ENCODE measurements around the gene CALCR. TPM values are rescaled to one million over a fixed set of nuclear protein-coding genes. Genes with fewer than 3 reads are reported as not detected.

The CALCR gene
- total and polyA plus RNA-seq, 9 of the 15 experiments (the other 6 are each of a cell fraction or from before 2014, with no cell fraction given) = 0.04 to 0.14 (median 0.09) TPM; not detected in 3

DNA sequence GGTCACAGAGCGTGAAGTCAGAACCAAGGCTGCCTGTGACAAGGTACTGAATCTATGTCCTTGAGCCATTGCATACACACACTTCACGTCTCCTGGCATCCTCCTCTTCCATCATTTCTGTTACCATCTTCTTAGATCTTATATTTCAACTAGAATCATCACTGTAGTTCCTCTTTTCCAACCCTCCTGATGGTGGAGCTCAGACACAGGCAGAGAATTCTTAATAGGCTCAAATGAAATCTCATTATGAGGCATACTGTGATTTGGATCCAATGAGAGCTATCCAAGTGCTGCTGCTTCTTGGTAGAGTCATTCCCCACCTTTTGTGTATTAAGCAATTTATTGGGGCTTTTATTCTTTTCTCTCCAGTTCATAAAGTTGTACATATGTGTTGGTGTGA is 113.2 kb downstream of the CALCR start:
- CTCF ChIA-PET (ENCODE audit: low intra/inter-chr PET ratio) = no interaction called here
- Histone ChIP-seq H4K20me1 (replicated peaks; ENCODE audit: control insufficient read depth, insufficient read depth, low read length) (no peaks in the 10 kb centered on the region), H3K4me3 (no peak overlapping the region), H3K9me1 (ENCODE audit: control insufficient read depth, insufficient read depth, low read length) (no peaks in the 10 kb centered on the region), H3K4me2 (ENCODE audit: insufficient read depth, low read length) (no peak overlapping the region), H3K79me2 (ENCODE audit: control insufficient read depth, insufficient read depth, low read length) (no peaks in the 10 kb centered on the region), H3K36me3 (ENCODE audit: control insufficient read depth, insufficient read depth, low read length) (no peaks in the 10 kb centered on the region), H3K27me3 (ENCODE audit: control insufficient read depth in 2 of 2, insufficient read depth in 2 of 2, low read length in 2 of 2) (peaks cover 0 to 2% of the 10 kb centered on the region in 2 experiments; a peak in 1 of 5 replicates), H2AFZ (ENCODE audit: low read depth, low read length) (no peak overlapping the region), H3K9me3 (replicated peaks; ENCODE audit: control insufficient read depth, insufficient read depth, low read depth, low read length) (no peaks in the 10 kb centered on the region), H3K9ac (ENCODE audit: insufficient read depth in 1 of 2, low read depth in 2 of 2, low read length in 2 of 2) (no peak overlapping the region), H3K27ac (ENCODE audit: extremely low read depth, low read depth, low read length) (no peak overlapping the region), H3K4me1 (replicated peaks in 1 of 2; ENCODE audit: control insufficient read depth in 2 of 2, insufficient read depth in 2 of 2, low read length in 2 of 2) (no peaks in the 10 kb centered on the region)
- intact Hi-C loops (cut with micrococcal nuclease) = no loop called here
- FAIRE-seq (no peak), DNase-seq (ENCODE audit: extremely low read depth in 1 of 4, low spot score in 3 of 4) (peak in 1 of 4 experiments; percentile 8), ATAC-seq (no peak)
- 7% methylated on average over 2 of the region's 2 CpGs for WGBS (ENCODE audit: insufficient coverage, low coverage, missing lambda C conversion rate)
- POLR2A ChIA-PET = no interaction called here
- in situ Hi-C loops (cut with MboI) = no loop called here
- TF ChIP-seq, protein P1, sequence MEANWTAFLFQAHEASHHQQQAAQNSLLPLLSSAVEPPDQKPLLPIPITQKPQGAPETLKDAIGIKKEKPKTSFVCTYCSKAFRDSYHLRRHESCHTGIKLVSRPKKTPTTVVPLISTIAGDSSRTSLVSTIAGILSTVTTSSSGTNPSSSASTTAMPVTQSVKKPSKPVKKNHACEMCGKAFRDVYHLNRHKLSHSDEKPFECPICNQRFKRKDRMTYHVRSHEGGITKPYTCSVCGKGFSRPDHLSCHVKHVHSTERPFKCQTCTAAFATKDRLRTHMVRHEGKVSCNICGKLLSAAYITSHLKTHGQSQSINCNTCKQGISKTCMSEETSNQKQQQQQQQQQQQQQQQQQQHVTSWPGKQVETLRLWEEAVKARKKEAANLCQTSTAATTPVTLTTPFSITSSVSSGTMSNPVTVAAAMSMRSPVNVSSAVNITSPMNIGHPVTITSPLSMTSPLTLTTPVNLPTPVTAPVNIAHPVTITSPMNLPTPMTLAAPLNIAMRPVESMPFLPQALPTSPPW (CRISPR knock-in tag; IDR thresholded peaks at IDR 0.05) = no peak
- TF ChIP-seq NCOA2 (IDR thresholded peaks at IDR 0.05; ENCODE audit: partially characterized antibody in 2 of 2) (no peak), RAD21 (CRISPR knock-in tag; conservative IDR thresholded peaks at IDR 0.05 in 1 of 2, IDR thresholded peaks at IDR 0.05 in 1 of 2) (peak in 1 of 2 experiments; percentile 21; a peak in 1 of 4 replicates), MYNN (IDR thresholded peaks at IDR 0.05) (no peak), MYNN (CRISPR knock-in tag; IDR thresholded peaks at IDR 0.05) (no peak), PHB (CRISPR knock-in tag; IDR thresholded peaks at IDR 0.05) (no peak), BCOR (IDR thresholded peaks at IDR 0.05) (no peak), SPI1 (IDR thresholded peaks at IDR 0.05; ENCODE audit: borderline replicate concordance, low read depth, low read length) (0 out of 2 replicates have a peak, but pooled peaks have one; percentile 39), NCOA4 (IDR thresholded peaks at IDR 0.05; ENCODE audit: partially characterized antibody) (no peak), ZNF121 (CRISPR knock-in tag; conservative IDR thresholded peaks at IDR 0.05) (no peak)
- TF ChIP-seq, protein P2, sequence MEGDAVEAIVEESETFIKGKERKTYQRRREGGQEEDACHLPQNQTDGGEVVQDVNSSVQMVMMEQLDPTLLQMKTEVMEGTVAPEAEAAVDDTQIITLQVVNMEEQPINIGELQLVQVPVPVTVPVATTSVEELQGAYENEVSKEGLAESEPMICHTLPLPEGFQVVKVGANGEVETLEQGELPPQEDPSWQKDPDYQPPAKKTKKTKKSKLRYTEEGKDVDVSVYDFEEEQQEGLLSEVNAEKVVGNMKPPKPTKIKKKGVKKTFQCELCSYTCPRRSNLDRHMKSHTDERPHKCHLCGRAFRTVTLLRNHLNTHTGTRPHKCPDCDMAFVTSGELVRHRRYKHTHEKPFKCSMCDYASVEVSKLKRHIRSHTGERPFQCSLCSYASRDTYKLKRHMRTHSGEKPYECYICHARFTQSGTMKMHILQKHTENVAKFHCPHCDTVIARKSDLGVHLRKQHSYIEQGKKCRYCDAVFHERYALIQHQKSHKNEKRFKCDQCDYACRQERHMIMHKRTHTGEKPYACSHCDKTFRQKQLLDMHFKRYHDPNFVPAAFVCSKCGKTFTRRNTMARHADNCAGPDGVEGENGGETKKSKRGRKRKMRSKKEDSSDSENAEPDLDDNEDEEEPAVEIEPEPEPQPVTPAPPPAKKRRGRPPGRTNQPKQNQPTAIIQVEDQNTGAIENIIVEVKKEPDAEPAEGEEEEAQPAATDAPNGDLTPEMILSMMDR (IDR thresholded peaks at IDR 0.05 in 2 of 3, conservative IDR thresholded peaks at IDR 0.05 in 1 of 3; ENCODE audit: insufficient read depth in 2 of 3, low read depth in 1 of 3, low read length in 3 of 3) = peak; percentile 15 to 36 (median 20); a peak in 2 of 6 replicates
- BruUV-seq (replicated peaks) = no TSS peak

All from K562 (cell line).